SK-N-MC (cell line): Measurements from ENCODE around the gene REM1.

Experiments used
- EZH2 ChIP-seq: fragments of 200-600 bp; sonication (generic); IDR thresholded peaks from one replicate; pipeline ENCODE4 v1.6.1; 2017; ENCODE audit warnings: antibody characterized with exemption
- FOXP2 ChIP-seq: optimal IDR thresholded peaks from 2 replicates; pipeline ENCODE3; 2011; ENCODE audit warnings: mild to moderate bottlenecking, moderate library complexity; ENCODE audit not compliant: insufficient read depth; ENCODE audit errors: extremely low read length, control extremely low read depth
- POLR2AphosphoS5 ChIP-seq: IDR thresholded peaks from 2 replicates; pipeline ENCODE4 v1.6.1; 2012; ENCODE audit warnings: mild to moderate bottlenecking, low read depth, low read length, borderline replicate concordance

- TF ChIP-seq EZH2 = no peak
- TF ChIP-seq POLR2AphosphoS5 = no peak
- no peak for TF ChIP-seq FOXP2
Measured at GRCh38 chr20:31449511-31450414, 25.3 kb upstream of the REM1 start.
